ENCODE measurements around the gene MAB21L4.
A peak's percentile ranks its signal among the peaks of the same experiment; 100 is the strongest.

Gene MAB21L4

DNA sequence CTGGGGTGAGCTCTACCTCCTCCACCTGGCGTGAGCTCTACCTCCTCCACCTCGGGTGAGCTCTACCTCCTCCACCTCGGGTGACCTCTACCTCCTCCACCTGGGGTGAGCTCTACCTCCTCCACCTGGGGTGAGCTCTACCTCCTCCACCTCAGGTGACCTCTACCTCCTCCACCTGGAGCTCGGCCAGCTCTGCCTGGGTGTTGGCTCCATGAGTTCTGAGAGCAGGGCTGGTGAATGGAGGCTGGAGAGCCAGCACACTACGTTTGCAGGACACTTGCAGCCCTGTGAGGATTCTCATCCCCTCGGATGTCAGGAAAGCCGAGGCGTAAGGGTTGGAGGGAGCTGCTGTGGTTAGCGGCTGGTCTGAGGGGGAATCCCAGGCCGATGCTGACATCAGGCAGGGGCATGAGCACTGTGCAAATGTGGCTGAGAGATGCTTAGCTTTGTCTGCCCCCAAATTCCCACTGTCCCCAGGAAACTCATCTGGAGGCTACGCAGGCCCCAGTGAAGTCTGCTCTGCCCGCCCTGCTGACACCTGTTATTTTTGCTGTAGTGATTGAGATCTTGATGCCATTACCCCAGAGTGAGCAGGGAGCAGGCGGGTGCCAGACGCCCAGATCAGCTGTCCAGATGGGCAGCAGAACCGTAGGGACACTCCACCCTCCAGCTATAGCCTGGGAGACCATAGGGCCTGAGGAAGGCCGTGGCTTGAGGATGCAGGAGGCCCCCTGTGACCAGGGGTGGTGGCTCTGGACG is 13.4 kb upstream of the MAB21L4 start:
- no peak for DNase-seq

DNA sequence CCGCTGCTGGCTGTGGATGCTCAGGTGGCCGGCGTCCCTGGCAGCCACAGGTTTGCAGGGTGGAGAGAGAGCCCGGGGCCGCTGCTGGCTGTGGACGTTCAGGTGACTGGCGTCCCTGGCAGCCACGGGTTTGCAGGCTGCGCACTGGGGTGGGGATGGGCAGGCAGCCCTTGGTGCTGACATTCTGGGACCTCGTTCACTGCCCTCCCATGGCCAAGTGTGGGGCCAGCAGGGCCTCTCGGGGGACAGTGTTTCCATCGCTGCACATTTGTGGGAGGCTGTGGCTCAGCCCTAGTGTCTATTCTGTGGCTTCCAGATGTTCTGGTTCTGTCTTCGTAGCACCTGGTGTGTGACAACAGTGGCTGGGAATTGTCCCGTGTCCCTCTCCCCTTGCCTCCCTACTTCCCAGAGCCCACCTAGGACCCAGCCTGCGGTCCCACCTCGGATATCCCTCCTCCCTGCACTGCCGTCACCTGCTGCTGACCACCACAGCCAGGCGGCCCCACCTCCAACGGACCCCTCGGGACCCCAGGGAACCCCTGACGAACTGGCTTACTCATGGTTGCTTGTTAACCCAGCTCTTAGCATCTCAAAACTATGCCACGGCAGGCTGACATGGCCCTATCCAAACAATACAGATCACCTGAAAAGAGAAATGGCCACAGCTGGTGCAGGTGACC is 11.1 kb upstream of the MAB21L4 start:
- DNase-seq, result no peak

DNA sequence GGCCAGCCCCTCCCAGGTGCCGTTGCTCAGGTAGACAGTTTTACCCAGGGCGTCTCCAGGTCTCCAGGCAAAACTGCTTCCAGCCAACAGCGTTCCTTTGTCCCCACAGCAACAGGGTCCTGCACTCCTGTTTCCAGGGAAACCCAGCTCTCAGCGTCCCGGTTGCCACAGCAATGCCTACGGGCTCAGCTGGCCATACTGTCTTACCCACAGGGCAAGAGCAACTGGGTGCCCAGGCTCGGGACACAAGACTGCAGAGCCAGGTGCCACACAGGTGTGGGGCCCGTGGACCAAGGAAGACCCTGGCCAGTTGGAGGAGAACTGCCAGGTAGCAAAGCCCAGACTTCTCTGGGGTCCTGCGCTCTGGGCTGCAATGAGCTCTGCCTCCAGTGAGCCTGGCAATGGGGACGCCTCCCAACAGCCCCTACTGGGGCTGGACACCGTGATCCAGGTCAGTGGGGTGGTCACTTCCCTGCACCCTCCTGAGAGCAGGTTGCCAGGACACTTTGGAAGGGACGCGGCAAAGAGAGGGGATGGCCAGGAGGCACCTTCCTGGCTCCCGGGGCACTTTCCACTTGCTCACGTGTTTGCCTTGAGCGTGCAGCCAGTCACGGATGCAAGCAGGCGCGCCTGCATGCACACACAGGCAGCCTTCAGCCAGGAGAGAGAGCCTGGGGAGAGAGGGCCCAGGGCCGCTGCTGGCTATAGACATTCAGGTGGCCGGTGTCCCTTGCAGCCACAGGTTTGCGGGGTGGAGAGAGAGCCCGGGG is 10.4 kb upstream of the MAB21L4 start, which contains the start of gene CROCC2:
Gene CROCC2 (plus strand): TSS at position 196 of the 770 bp plus-strand sequence. CDS start 178 bp downstream, at position 374.
- no peak for DNase-seq

DNA sequence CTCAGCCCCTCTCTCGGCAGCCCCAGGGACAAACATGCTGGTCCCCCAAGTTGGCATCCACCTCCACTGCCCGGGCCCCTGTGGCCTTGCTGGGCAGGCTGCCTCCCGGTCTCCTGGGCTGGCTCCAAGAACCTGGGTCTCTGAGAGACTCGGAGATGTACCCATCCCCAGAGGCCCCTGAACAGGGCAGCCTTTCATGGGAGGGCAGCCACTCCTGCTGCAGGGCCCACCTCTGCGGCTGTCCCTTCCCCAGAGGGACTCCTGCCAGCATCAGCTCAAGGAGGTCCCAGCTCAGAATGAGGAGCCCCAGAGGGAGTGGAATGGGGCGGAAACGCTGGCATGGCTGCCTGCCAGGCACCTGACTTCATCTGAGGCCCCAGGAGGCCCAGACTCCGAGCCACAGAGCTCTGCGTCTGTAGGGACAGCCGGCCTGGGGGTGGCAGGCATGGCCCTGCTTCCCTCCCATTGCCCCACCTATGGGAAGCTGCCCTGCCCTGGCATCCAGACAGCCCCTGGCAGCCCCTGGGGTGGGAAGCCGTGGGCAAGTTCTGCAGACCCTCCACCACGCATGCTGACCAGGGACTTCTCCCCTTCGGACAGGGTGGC is 9.3 kb upstream of the MAB21L4 start:
- no peak for DNase-seq

DNA sequence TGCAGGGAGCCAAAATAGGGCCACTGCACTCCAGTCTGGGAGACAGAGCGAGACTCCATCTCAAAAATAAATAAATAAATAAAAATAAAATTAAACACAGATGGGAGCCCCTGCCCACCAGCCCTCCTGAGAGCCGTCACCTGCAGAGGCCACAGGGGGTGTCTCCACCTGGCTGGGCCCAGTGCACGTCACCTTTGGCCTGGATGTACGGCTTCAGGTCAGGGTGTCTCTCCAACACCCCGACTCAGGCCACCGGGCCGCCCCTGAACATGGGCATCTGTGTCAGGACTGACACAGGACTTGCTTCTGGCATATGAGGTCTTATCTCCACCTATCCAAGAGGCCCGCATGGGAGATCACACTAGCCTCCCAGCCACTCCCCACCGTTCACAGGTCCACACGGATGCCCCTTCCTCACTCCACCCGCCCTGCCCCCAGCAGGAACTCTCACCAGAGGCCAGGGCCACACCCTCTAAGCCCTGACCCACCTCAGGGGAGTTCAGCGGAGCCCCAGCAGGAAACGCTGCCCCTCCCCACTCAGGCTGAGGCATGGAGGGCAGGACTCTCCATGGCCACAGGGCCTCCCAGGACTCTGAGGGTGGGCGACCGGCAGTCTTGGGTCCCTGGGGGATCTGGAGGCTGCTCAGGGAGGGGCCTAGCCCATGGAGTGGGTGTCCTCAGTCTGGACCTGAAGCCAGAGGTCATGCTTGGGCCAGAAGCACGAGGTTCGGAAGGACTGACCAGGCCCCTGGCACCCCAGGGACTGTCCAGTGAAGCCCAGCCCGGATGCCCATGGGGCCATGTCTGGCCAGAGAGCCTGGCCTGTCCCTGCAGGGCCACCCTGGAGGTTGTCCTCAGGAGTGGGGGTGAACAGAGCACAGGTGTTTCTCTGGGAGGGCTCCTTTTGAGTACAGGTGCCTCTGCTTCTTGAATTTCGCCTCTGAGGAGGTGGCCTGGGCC is 8.5 kb upstream of the MAB21L4 start:
- no peak for DNase-seq

DNA sequence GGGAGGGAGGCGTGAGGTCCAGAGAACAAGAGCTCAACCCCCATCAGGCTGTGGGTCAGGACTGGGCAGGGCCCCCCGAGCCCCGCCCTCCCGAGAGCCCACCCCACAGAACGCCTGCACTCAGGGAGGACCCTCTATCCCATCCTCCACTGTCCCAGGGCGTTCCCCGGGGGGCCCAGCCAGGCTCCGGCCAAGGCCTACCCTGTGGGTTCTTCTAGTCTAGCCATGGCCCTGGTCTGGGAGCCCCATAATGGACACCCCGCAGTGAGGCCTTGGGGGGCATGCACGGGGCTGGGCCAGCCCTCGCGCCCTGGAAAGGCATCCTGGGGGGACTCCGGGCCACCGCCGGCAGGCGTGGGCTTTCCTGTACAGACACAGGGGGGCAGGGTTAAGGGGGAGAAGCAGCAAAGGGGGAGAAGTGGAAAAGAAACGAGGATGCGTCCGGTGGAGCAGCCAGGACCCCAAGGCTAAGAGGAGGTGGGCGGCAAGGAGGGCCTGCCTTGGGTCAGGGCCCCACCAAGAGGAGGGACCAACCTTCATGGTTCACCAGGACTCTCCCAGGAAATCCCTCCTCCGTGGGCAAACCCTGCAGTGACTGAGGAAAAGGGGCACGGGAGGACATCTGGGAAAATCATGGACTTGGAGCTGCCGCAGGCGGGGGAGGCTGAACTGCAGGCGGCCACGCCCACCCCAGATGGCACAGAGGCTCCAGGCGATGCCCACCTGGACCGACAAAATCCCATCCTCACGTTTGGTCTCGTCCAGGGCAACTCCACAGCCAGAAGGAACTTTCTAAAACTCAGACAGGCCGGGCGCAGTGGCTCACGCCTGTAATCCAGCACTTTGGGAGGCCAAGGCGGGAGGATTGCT is 7.5 kb upstream of the MAB21L4 start:
- DNase-seq, result no peak

DNA sequence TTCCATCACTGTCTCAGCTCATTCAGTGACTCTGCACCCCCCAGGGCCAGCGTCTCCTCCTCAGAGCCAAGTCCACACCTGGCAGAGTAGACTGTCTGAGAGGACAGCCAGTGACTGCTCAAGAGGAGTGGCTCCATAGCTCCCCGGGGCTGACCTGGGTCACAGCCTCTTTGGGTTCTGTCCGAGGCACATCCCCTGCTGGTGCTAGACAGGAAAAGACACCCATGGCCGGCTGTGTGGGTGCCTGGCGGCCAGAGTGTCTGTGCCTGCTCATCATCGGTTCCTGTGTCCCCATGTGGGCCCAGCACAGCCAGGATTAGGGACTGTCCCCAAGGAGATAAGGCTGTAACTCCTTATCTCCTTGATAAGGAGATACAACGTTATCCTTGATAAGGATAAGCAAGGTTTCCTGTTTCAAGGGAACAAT is 6.7 kb upstream of the MAB21L4 start:
- no peak for DNase-seq

DNA sequence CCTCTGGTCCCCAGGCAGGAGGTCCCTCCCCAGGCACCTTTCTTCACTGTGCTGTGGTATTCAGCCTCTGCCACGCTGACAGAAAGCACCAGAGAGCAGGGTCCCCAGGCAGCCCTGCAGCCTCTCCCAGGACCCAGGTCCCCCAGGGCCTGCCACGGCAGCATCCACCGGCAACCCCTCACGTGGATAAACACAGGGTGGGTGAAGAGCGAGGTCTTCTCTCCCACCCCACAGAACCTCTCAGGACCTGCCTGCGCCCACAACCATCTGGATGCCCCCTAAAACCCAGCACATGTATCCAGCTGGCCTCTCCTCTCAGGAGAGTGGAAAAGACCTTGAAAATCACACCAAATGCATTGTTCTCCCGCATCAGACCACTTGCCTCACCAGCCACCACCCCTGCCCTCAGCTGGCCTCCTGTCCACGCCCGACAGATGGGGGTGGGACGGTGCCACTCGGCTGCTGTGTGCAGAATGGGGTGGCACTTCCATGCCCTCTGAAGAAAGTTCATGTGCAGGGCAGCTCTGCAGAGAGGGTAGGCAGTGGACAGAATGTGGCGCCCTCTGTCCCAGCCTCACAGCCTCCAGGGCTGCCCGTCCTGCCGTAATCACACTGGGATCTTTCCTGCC is 6.1 kb upstream of the MAB21L4 start:
- DNase-seq, result no peak

DNA sequence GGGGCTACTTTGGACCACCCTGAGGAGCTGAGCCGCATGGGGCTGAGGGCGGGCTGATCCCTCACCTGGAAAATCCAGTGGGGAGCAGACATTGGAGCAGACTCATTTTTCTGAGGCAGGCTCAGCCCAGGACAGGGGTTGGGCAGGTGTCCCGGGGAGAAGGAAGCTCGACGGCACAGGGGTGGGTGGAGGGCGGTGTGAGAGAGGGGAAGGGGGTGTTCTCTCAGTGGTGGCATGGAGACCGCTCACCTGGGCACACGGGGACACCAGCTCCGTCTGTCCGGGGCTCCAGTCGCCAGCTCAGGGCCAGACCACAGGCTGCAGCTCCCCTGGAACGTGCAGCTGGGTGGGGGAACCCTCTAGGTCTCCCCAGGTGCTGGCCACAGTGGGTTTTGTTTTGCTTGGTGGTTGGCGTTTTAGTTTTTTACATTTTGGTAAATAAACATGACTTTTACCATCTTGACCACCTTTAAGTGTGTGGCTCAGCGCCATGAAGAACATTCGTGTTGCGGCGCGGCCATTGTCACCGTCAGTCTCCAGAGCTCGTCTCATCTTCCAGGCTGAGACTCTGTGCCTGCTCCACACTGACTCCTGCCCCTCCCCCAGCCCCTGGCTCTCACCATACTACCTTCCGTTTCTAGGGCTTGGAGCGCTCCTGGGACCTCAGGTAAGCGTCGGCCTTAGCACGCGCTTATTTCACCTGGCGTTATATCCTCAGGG is 4.3 kb upstream of the MAB21L4 start:
- DNase-seq, result no peak

DNA sequence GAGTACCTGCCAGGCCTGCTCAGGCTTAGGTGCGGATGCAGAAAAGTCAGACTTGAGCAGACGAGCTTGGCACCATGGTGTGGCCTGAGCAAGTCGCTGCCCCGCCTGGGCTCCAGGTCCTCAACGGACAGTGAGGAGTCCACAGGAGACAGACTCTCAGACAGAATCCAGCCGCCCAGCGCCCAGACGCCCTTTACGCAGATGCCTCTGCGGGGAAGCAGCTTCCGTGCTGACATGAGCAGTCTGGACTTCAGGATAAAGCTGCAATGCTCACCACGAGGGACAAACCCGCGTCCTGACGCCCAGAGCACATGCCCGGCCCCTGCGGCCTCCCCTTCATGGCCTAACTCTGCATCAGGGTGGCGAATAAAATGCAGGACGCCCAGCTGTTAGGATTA is 3.5 kb upstream of the MAB21L4 start:
- no peak for DNase-seq

DNA sequence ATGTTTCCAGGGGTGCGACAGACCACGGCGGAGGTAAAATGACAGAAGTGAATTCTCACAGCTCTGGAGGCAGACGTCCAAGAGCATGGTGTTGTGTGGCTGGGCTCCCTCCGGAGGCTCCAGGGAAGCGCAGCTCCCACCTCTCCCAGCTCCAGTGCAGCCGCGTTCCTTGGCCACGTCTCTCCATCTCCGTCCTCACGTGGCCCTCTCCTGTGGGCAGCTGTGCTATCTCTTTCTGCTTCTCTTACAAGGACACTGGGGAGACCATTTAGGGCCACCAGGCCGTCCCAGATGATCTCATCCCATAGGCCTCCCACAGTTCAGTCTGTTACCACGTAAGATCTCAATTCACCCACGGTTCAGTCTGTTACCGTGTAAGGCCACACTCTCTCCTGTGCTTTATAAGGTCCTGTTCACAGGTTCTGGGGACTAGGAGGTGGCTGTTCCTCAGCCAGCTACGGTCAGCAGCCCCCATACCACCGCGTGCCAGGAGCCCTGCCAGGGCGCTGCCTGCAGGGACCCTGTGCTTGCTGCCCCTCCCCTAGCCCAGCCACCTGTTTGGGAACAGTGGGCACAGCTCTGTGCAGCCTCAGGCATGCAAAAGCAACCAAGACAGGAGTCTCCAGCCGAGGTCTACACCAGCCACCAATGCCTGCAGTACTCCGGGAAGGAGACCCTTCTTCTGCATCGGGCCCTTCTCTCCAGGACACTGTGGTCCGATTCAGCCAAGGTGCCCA is 2.9 kb upstream of the MAB21L4 start:
- no peak for DNase-seq

DNA sequence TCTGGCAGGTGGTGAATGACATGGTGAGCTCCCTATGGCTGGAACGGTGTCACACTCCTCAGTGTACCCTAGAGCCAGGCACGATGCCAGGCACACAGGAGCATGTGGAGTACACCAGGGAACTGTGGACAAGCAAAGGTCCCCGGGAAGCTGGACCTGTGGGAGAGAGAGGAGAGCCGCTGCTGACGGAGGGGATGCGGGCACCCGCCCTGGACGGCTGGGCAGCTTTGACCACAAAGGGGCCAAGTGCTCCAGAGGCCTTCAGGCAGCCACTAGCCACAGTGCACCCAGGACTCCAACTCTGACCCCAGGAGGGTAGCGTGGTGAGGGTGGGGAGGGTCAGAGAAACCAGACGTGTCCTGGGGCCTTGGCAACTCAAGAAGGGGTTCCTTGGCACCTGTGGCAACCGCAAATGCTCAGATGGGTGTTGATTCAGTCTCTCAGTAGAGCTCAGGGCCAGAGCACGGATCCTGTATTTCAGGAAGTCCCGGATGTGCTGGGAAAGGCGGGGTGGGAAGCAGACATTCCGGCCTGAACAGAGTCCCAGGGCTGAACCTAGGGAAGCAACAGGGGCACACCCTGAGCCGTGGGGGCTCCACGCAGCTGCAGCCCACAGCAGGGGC is 2.3 kb upstream of the MAB21L4 start:
- DNase-seq, result no peak

DNA sequence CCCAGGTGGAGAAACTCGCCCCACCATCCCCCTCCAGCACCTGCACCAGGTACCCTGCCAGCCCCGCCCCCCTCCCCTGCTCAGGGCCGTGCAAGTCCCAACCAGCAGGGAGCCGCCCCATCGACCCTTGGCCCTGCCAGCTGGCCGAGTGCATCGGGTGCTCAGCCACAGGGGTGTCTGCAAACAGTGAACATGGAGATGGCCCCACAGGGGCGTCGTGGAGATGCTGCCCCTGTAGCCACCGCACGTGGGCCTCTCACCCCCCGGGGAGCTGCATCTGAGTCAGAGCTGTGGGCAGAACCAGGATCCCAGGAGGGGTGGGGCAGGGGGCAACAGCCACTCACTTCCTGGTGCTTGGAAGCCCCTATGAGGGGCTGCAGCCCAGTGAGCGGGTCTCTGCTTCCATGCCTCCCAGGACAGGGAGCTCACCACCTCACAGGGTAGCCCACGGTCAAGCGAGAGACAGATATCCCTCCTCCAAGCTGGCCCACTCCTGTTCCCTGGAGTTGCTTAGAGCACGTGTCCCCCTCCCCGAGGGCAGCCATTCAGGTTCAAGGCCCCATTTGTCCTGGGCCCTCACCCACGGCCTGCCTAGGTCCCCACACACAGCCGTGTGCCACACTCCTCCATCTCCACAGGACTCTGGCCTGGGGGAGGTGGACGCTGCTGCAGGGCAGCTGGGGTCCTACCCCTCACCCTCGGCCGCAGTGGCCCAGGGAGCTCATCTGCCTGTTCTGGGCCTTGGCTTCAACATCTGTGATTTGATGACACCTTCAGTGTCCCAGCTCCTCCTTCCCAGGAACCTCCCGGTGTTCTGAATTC is 1.1 kb upstream of the MAB21L4 start:
- DNase-seq, result no peak

DNA sequence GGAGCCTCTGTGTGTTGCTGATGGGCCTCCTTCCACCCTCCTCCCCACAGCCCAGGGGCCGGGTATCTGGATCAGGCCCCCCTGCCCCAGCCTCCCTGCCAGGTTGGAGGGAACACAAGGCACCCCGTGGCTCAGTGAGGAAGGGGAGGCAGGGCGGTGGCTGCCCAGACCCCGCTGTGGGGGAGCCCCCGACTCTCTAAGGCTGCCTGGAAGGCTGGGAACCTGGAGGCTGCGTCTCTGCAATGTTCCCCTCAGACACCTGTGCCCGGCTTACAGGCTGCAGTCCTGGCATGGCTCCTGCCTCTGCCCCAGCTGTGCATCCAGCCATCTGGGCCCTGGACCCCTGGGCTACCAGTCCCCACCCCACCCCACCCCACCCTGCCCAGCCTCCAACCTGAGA is 438 bp upstream of the MAB21L4 start:
- no peak for DNase-seq

DNA sequence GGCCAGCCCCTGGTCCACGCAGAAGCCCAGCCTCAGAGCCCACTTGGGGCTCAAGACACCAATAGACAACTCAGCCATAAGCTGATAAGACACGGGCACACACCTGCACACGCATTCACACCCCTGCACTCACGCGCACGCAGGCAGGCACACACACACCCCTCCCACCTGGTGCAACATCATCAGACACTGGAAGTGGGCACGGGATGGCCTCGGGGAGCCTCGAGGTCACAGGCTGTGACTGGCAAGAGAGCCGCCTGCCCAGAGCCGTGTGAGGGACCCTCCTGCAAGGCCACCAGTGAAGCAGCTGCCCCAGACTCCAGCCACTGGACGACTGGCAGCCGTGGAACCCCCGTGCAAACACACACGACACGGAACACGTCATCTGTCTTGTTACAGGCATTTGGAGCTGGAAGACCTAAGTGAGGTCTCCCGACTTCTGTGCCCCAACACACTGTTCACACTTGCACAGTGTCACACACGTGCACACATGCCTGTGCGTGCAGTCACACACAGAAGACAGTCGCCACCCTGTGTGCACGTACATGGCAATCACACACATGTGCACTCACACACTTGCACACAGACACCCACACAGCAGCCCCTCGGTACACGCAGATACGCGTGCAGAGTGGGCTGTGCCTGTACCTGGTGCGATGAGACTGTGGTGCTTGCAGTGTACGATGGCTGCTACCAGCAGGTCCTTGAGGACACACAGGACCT is 959 bp downstream of the MAB21L4 start:
- DNase-seq, result no peak

DNA sequence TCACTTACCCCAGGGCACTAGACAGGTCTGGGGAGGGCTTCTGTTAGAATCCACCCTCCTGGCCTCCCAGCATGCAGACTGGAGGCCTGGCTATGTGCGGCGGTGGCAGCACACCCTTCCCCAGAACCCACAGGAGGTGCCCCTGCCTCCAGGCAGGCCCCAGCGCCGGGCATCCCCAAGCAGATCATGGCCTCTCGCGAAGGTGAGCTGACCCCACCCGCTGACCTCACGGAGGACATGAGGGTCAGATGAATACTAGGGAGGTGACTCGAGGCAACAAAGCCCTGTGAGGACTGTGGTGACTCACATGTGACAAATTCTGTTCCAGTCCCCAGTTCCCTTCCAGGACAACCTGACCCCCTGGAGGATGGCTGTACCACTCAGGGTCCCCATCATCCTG is 1.9 kb downstream of the MAB21L4 start:
- DNase-seq, result no peak

DNA sequence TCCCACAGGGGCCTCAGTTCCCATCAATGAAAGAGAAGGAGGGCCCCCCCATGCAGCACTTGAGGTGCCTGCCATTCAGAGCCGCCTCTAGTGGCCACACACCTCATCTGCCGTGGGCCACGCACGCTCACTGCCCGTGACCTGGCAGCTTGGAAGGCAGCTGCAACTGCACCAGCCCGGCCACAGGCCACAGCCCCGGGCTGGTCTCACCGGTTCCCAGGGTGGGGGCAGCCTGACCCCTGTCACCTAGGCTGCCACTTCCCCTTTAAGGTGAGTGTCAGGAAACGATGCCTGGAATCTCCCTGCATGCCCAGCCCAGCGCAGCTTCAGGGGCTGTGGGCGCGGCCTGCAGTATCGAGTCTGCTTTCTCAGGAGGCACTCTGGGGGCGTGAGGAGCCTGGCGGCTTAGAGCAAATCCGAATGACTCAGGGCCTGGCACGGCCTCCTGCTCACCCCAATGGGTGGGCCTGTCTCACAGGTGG is 2.6 kb downstream of the MAB21L4 start:
- DNase-seq, result peak; percentile 15 to 30
